CMK (cell line): ENCODE results near the gene ANKRD55.
"Not testable (repeated sequence)": the region's sequence is repeated elsewhere in the genome, so short reads cannot be mapped to it uniquely, and the experiment has no call there.

ENCODE experiments used
- DNase-seq: peaks from one replicate; pipeline ENCODE4 v3.0.0-alpha.2; 2010; ENCODE audit warnings: low read depth

Gene ANKRD55

DNA sequence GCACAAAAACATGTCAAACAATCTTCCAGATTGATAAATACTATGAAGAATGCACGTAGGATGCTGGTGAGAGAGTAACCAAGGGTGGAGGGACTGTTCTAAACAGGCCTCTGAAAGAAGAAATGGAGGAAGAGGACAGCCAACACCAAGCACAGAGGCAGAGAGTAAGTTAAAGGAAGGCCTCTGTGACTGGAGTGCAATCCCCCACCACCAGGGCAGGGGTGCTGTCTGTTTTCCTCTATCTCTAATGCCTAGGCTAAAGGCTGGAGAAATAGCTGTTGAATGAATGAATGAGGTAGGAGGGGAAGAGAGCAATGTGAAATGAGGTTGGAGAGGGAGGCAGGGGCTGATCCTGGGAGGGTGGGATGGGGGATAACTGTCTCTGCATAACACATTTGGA is 88.9 kb downstream of the ANKRD55 start:
- DNase-seq: no peak

DNA sequence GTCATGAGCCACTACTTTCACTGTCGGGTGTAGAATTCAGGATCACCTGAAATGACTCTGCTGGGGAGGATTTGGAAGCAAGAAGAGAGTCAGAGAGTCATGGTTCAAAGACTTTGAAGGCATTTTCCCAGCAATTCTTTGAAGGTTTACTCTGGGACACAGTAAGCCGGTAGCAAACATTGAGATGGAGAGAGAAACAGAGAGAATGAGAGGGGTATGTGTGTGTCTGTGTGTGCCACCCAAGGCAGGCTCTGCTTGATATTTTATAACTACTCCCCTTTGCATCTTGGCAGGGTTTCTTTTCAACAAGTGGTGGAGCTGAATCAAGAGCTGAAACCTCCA is 89.8 kb downstream of the ANKRD55 start:
- no peak for DNase-seq

DNA sequence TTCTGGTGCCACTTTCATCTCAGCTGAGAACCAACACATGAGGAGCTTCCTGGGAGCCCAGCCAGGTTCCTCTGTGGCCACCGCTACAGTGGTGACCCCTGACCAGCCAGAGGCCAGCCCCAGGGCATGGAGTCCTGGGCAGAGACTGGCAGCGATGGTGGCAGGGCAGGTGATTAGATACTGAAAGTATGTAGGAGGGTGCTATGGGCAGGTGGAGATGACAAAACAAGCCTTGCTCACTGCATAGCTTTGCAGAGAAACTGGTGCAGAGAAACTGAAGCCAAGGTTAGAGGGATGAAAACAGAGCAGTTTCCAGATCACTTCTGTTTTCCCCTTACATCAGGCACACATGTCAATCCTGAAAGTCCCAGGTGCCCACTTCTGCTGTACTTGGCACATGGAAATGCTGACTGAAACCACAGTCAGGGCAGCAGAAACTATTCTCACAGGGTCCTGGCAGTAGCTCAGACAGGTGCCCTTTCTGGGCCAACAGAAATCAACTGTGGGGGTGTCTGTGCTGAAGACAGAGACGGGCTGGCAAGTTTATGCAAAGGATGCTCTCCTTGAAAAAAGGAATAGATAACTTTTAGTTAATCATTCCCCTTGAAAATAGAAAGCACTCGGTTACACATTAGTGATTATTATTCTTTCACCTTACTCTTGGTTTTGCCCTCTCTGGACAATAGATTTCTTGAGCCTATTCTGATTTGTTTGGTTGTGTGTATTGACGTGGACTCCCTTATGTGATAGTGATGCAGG is 90.3 kb downstream of the ANKRD55 start:
- no peak for DNase-seq

DNA sequence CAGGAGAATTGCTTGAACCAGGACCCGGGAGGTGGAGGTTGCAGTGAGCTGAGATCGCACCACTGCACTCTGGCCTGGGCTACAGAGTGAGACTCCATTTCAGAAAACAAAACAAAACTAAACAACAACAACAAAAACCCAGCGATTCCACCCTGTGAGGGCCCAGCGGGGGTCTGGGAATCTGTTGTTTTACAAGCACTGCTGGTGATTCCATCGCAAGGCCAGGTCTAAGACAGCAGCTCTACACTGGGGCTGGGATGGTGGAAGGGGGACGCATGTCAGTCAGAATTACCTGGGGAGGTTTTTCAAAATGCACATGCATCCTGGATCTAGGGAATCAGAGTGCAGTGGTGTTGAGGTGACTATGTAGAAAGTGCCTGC is 90.9 kb downstream of the ANKRD55 start:
- DNase-seq: no peak

DNA sequence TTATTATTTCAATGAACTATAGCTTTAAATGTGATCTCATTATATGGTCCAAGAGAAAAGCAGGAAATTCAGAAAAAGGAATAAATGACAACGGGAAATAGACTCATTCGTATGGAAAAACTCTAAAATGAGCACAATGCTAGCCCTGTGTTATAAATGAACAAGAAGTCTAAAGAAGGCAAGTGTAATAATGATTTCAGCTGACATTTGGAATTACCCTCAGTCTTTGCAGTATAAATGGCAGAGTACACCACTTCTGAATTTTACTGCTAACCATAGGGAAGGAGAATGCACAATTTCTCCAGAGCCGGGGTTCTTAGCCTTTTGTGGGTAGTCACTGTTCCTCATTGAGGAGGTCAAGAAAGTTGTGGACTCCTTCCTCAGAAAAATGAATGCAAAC is 93.1 kb downstream of the ANKRD55 start:
- no peak for DNase-seq

DNA sequence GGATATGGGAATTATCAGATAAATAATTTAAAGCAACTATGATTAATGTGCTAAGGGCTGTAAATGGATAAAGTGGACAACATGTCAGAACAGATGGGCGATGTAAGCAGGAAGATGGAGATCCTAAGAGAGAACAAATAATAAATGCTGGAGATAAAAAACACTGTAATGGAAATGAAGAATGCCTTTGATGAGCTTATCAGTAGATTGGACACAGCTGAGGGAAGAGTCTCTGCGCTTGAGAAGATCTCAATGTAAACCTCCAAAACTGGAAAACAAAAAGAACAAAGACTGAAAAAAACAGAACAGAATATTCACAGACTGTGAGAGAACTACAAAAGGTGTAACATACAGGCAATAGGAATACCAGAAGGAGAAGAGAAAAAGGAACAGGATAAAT is 102.5 kb downstream of the ANKRD55 start:
- DNase-seq: no peak

DNA sequence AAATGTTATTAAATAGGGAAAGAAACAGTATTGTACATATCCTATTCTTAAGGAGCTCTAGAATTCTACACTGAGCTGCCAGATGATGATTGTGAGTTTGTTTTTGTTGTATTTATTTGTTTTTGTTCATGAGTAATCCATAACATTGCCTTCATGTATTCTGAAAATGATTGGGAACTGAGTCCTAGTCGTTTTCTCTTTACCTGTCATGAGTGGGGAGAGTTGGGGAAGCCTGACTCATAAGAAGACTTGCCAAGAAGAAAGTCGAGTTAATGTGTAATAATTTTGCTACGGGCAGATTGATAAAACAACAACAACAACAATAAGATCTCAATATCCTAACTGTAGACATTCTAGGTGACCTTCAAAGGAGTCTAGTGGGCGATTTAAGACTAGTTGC is 103.8 kb downstream of the ANKRD55 start:
- no peak for DNase-seq

DNA sequence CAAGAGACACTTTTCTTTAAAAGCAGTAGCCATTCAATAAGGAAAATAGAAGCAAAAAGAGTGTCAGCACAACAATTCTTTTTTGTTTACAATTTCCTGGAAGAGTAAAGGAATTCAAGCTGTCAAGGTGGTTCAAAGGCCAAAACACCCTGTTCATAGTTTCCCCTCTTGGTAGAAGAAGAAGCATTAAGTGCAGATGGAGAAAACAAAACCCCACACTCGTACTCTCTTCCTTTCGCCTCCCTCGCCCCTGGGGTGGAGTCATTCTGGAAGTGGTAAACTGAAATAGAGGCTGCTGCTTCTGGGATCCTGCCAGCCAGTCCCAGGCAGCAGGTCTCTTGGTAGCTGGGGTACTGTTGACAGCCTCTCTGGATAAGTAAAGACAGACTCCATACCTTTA is 105.0 kb downstream of the ANKRD55 start:
- DNase-seq: no peak

DNA sequence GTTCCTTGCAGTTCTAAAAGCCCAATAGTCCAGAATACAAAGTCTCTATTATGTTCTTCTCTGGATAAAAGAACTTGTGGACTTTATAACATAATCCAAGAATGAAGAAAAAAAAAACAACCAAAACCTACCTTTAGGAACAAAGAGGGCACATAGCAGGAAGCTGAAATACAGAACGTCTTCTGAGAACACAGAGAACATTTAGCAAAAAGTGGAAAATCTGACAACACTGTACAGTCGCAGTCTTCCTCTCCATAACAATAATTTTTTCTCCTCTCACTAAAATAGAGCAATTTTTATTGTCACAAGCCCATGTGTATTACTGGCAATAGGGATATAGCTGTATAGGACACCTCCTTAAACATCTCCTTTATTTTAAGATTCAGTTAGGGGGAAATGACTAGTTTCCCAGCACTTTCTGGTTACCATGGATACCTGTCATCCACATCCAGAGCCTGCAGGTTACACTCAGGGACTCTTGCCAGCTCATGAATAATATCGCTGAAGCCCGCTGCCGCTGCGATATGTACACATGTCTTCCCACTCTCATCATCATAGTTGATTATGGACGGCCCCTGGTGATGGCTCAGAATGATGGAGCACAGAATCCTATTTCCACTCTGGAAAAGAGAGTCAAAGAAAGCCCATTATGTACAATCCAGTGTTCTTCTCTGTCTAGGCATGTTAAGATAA is 106.5 kb downstream of the ANKRD55 start:
- DNase-seq: no peak

DNA sequence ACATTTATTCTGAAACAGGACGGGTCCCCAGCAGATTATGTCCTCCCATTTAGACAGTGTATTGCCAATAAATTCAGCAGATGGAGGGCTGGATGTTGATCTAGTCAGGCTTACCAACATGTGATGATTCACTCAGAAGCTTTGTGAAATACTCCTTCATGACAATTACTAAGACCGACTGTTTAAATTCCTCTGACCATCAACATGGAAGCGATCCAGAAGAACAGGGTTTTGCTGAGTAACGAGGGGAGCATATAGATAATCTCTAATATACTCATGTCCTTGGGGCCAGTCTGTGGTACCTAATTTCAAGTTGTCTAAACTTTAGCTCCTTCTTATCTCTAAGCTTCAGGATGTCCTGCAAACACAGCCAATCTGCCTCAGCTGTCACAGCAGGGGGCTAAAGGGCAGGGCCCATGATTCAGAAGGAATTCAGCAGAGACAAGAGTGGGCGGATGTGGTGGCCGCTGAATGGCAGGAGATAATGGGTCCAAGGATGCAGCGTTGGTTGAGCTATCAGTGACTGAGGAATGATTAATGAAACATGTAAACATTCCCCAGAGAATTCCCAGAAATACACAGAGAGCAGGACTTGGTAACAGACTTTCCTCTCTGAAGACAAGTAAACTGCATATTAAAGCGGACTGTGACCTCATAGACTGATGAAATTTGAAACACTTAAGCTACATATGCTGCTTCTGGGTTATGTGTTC is 109.4 kb downstream of the ANKRD55 start:
- peak; percentile 98 for DNase-seq

DNA sequence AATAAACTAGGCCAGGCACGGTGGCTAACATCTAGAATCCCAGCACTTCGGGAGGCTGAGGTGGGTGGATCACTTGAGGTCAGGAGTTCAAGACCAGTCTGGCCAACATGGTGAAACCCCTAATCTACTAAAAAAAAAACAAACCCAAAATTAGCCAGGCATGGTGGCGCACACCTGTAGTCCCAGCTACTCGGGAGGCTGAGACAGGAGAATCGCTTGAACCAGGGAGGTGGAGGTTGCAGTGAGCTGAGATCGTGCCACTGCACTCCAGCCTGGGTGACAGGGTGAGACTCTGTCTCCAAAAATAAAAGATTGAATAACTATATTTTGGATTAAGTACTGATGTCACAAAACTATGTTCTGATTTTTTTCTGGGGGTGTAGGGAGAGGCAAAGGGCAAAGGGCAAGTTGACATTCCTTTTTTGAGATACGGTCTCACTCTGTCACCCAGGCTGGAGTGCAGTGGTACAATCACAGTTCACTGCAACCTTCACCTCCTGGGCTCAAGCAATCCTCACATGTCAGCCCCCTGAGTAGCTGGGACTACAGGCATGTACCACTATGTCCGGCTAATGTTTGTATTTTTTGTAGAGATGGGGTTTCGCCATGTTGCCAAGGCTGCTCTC is 110.7 kb downstream of the ANKRD55 start:
- not testable (repeated sequence) for DNase-seq

DNA sequence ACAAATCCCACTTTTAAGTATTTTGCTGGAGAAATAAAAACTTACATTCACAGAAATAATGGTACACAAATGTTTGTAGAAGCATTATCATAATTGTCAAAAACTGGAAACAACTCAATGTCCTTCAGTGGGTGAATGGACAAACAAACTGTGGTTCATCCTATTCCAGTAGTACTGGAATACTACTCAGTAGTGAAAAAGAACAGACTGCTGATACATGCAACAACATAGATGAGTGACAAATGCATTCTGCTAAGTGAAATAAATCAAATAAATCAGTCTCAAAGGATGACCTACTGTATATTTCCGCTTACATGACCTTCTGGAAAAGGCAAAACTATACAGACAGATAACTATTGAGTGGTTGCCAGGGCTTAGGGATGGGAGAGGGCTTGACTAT is 114.1 kb downstream of the ANKRD55 start:
- no peak for DNase-seq

DNA sequence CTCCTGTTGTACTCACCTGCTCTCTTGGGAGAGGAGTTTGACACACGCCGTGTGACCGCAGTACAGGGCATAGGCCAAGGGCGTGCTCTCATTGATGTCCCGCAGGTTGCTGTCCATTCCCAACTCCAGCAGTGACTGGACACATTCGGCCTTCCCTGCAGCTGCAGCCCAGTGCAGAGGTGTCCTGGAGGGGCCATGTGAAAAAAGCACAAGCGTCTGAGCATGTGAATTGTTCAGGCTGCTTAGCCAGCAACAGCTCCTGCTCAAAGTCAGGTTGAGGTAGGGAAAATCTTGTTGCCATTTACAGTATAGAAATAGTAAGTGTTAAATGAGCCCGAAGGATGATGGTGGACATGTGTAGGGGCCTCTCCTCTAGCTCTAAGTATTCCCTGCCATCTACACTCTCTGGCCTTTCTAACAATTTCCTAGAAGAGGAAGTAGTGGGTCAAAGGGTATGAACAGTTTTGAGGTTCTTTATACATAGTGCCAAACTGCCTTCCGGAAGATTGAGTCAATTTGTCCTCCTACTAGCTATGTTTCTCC is 116.5 kb downstream of the ANKRD55 start:
- peak; percentile 14 for DNase-seq

DNA sequence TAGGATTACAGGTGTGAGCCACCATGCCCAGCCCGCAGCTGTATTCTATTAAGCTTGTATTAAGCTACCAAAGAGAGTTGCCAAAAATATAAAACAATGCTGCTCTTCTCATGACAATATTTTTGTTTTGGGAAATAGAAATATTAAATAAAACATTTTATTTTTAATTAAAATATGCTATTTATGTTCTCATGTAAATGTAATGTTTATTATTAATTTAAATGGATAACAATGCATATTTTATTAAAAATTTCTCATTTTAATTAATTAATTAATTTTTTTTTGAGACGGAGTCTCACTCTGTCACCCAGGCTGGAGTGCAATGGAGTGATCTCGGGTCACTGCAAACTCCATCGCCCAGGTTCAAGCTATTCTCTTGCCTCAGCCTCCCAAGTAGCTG is 117.5 kb downstream of the ANKRD55 start:
- no peak for DNase-seq

DNA sequence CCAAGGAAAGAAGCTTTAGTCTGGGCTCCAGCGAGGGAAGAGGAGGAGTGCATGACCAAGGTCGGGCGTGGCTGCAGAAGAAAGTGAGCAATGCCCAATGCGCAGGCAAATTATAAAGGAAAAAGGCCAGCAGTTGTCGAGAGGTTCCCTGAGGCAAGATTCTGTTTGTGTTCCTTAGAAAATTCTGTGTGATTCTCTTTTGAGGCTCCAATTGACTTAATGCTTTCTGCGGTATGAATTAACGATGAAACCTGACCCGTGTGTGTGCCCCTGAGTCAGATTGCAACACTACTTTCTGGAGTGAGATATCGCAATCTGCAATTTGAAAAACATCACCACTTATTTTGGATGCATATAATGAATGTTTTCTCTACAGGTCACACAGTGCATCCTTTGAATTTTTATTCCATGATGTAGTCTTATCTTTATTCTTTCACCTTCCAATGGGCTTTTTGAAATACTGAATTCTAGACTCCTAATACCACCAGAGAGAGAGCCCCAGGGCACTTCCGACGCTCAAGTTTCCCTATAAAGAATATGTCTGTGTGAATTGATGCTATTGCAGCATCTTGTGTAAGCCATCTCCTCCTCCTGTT is 120.5 kb downstream of the ANKRD55 start:
- no peak for DNase-seq

DNA sequence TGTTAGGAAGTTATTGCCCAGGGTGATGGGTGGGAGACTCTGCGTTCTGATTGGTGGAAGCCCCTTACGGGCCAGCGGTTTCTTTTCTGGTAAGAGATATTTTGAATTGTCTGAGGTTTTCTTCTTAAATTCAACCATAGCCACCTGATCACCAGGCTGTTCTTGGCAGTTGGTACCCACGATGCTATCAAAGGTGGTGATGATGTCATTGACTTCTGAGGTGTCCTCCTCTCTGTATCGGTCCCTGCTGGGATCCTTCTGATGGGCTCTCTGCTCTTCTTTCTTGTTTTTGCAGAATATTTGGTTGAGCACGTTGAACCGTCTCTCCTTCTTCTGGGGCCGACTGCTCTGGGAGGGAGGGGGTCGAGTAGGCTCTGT is 121.7 kb downstream of the ANKRD55 start:
- DNase-seq: no peak

DNA sequence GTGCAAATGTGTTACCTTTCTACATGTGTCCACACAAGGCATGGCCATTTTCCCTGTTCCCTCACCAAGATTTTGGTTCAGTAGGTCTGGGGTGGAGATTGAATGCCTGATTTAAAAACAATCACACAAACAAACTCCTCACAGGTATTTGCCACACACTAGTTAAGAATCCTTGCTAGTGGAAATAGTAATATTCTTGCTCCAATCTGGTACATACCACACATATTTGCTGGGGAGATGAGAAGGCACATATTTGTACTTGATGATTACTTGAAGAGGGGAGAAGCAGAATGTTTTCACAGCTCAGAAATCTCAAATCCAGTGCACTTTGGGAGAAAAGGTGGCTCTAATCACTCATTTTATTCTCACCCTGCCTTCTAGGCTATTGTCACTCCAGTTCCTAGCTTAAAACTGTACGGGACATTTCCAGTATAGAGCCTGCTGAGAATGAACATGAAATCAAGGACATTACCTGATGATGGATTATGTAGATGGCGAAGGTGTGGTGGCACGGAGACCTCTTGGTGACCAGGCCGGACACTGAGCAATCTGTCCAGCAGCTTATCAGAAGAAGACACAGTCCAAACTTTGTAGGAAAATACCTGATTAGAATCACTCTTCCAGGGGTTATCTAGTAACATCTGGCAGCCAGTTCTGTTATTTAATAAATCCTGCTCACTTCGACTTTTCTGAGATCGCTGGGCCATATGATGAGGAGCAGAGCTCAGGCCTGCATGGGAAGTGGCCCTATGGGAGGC is 122.3 kb downstream of the ANKRD55 start:
- DNase-seq: no peak

DNA sequence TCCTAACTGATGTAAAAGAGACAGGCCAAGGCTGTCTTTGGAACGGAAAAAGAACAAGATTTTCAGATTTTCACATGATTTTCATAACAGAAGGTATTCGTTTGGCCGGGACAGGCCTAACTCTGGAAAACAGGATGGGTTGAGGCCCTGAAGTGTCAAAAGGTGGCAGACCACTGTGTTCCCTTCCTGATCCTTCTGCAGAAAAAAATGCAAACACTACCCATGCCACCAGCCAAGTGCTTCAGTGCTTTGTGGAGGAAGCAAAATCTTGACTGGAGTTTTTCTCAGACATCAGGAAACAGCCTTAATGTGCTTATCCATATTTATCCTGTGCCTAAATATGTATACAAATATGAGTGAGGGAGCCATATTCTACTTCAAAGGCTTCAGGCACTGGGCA is 124.9 kb downstream of the ANKRD55 start:
- DNase-seq: no peak

DNA sequence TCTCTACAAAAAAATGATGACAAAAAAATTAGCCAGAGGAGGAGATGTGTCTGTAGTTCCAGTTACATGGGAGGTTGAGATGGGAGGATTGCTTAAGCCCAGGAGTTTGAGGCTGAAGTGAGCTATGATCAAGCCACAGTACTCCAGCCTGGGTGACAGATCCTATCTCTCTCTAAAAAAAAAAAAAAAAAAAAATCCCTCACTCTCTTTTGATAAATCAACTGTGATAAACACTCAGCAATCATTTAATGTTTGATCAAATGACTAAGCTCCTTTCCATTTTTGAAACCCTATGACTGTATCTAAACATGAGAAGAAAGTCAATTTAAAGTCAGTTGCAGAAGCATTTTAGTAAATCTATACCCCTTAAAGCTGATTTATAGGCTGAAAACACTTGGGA is 126.3 kb downstream of the ANKRD55 start:
- DNase-seq: no peak

DNA sequence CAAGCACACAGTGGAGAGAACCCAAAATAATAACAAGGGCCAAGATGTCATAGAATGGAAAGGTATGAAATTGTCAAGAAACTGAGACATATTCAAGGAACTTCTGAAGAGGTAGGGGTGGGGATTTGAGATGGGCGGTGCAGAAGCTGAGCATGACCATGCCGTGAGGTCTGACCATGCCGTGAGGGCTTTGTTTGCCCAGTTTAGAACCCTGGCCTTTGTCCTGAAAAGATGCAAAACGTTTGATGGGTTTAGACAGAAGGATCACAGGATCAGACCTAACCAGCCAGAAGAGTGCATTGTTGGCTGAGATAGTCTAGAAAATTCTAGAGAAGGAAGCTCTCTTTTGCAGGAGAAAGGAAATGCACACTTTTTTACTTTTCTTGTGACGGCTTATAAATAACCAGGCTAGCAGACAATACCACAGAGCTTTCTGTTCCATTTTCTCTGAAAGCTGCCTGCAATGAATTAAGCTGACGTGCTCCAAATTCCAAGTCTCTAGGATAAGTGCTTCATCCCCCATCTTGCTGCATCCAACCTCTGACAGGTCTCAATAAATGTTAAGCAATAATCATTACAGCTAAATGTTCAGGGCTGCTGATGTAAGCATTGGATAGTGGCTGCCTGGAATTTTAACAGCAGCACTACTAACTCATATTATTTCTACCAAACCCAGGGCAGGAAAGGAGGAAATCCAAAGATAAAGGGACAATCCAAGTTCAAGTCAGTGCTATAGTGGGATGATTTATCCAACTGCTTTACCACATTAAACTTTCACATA is 127.4 kb downstream of the ANKRD55 start:
- no peak for DNase-seq

DNA sequence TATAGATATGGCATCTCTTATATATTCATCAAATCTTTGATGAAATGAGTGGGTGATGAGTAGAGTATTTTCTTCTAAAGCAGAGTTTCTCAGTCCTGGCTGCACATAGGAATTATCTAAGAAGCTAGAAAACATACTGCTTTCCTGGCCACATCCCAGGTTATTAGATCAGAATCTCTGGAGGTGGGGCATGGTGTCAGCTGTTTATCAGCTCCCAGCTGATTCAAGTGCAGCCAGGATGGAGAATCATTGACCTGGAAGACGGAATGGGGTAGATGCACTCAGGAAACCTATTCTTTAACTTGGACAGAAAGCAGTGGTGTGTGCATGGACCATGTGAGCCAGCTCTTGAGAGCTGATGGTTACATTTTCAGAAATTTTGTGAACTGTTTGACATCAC is 130.2 kb downstream of the ANKRD55 start:
- DNase-seq: no peak
